PC-9 (cell line): ENCODE results near the gene SLC66A2. TPM values are rescaled to one million over a fixed set of nuclear protein-coding genes. Genes with fewer than 3 reads are reported as not detected.

Source experiments
- BruUV-seq: library from RNA; stranded (reverse); fragments of 400-500 nt; replicated peaks from 2 replicates; lab custom pipeline; 2021; lab: Mats Ljungman, UMichigan
- CTCF ChIA-PET: fragments of 300-600 bp; sonication (Branson Sonifier 250); formaldehyde crosslinking; loops from one replicate; lab custom pipeline; 2022; ENCODE audit warnings: antibody characterized with exemption; lab: Charles Lee
- POLR2A ChIA-PET: fragments of 300-600 bp; sonication (Branson Sonifier 250); formaldehyde crosslinking; loops from one replicate; lab custom pipeline; 2022; ENCODE audit warnings: antibody characterized with exemption; ENCODE audit not compliant: unreplicated experiment; lab: Charles Lee
- DNase-seq, 2 experiments: peaks; one replicate each; pipeline versions ENCODE4 v3.0.0 to v3.0.0-alpha.2; 2015 to 2022; ENCODE audit warnings: mixed read lengths in 1 of 2
- H2AFZ ChIP-seq: fragments of 200-600 bp; sonication (generic); 2 replicates; pipeline ENCODE4 v1.8.1; 2017; ENCODE audit warnings: antibody characterized with exemption
- H3F3A ChIP-seq: fragments of 200-600 bp; sonication (generic); 2 replicates; pipeline ENCODE4 v1.8.1; 2017; ENCODE audit warnings: antibody characterized with exemption, mild to moderate bottlenecking, low read depth; ENCODE audit not compliant: insufficient read depth
- H3K27ac ChIP-seq: fragments of 200-600 bp; sonication (generic); 2 replicates; pipeline ENCODE4 v1.6.1; 2016; ENCODE audit warnings: mixed run types
- H3K27me3 ChIP-seq: fragments of 200-600 bp; sonication (generic); 2 replicates; pipeline ENCODE4 v1.6.1; 2016; ENCODE audit warnings: low read depth, mixed run types; ENCODE audit not compliant: insufficient read depth
- H3K36me3 ChIP-seq: fragments of 200-600 bp; sonication (generic); 2 replicates; pipeline ENCODE4 v1.6.1; 2016; ENCODE audit warnings: low read depth, mixed run types
- H3K4me1 ChIP-seq: fragments of 200-600 bp; sonication (generic); replicated peaks from 2 replicates; pipeline ENCODE4 v1.6.1; 2016; ENCODE audit warnings: mixed run types; ENCODE audit not compliant: insufficient read depth
- H3K4me2 ChIP-seq: fragments of 200-600 bp; sonication (generic); 2 replicates; pipeline ENCODE4 v1.6.1; 2017; ENCODE audit warnings: mixed run types
- H3K4me3 ChIP-seq: fragments of 200-600 bp; sonication (generic); 2 replicates; pipeline ENCODE4 v1.6.1; 2016; ENCODE audit warnings: mixed run types
- H3K79me2 ChIP-seq: fragments of 200-600 bp; sonication (generic); 2 replicates; pipeline ENCODE4 v1.6.1; 2017; ENCODE audit warnings: low read depth, mixed run types
- H3K9me2 ChIP-seq: fragments of 200-600 bp; sonication (generic); 2 replicates; pipeline ENCODE4 v1.8.1; 2017; ENCODE audit warnings: mild to moderate bottlenecking; ENCODE audit not compliant: insufficient read depth
- H3K9me3 ChIP-seq: fragments of 200-600 bp; sonication (generic); 2 replicates; pipeline ENCODE4 v1.8.1; 2016; ENCODE audit warnings: low read depth; ENCODE audit not compliant: insufficient read depth
- H4K20me1 ChIP-seq: fragments of 200-600 bp; sonication (generic); 2 replicates; pipeline ENCODE4 v1.8.1; 2017; ENCODE audit not compliant: insufficient read depth
- EZH2 ChIP-seq: fragments of 200-600 bp; sonication (generic); IDR thresholded peaks from 2 replicates; pipeline ENCODE4 v1.8.0; 2017; ENCODE audit warnings: antibody characterized with exemption, low read depth
- intact Hi-C: fragments of 100-400 bp; cut with micrococcal nuclease; formaldehyde crosslinking; loops from one replicate; pipeline ENCODE4 v1.10.0; 2022; ENCODE audit not compliant: unreplicated experiment
- total RNA-seq: library from RNA; stranded (reverse); gene quantifications from 2 replicates; pipeline ENCODE4 v1.2.3, GENCODE V29; 2021
- TF ChIP-seq, protein P1 (sequence below): fragments of 200-600 bp; sonication (generic); conservative IDR thresholded peaks from 2 replicates; pipeline ENCODE4 v1.6.1; 2017; ENCODE audit warnings: mixed run types, antibody characterized with exemption, mild to moderate bottlenecking, moderate library complexity

The SLC66A2 gene
- total RNA-seq, 1 experiment from 2014 or later = 24.3 TPM

DNA sequence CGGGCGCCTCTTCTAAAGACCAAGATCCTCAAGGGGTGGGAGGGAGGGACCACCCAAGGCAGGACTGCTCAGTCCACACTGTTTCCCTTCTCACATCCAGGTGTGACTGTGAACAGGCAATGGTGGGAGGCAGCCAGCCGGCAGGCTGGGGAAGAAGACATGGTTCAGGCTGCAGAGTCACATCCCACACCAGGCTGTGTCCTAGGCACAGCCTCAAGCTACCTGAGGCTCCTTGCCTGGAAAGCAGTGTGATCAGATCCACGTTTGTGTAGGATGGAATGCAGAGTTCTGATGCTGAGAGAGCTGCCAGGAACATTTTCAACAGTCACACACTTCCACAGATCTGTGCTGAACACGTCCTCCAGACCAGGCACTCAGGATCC, 16.4 kb downstream of the SLC66A2 start:
- H3K36me3 ChIP-seq = peaks cover 3% of the 10 kb centered on the region

GRCh38 chr18:79934311-79935097, 16.9 kb downstream of the SLC66A2 start:
- Histone ChIP-seq H3F3A (no peaks in the 10 kb centered on the region), H3K4me2 (no peak overlapping the region), H3K27ac (no peak overlapping the region), H3K79me2 (no peaks in the 10 kb centered on the region), H3K4me1 (no peaks in the 10 kb centered on the region), H4K20me1 (0 out of 2 replicates have a peak, but pooled peaks cover 5% of the 10 kb centered on the region), H2AFZ (no peak overlapping the region), H3K4me3 (no peak overlapping the region), H3K9me2 (no peaks in the 10 kb centered on the region), H3K36me3 (peaks cover 8% of the 10 kb centered on the region), H3K9me3 (peaks cover 34% of the 10 kb centered on the region), H3K27me3 (no peaks in the 10 kb centered on the region)
- no TSS peak for BruUV-seq
- TF ChIP-seq, protein P1, sequence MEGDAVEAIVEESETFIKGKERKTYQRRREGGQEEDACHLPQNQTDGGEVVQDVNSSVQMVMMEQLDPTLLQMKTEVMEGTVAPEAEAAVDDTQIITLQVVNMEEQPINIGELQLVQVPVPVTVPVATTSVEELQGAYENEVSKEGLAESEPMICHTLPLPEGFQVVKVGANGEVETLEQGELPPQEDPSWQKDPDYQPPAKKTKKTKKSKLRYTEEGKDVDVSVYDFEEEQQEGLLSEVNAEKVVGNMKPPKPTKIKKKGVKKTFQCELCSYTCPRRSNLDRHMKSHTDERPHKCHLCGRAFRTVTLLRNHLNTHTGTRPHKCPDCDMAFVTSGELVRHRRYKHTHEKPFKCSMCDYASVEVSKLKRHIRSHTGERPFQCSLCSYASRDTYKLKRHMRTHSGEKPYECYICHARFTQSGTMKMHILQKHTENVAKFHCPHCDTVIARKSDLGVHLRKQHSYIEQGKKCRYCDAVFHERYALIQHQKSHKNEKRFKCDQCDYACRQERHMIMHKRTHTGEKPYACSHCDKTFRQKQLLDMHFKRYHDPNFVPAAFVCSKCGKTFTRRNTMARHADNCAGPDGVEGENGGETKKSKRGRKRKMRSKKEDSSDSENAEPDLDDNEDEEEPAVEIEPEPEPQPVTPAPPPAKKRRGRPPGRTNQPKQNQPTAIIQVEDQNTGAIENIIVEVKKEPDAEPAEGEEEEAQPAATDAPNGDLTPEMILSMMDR = no peak
- TF ChIP-seq EZH2 = no peak
- intact Hi-C loops = no loop called here
- CTCF ChIA-PET = no interaction called here
- DNase-seq = no peak
- POLR2A ChIA-PET = no interaction called here

More for the DNA sequence above, 16.4 kb downstream of the SLC66A2 start:
- 0 out of 2 replicates have a peak, but pooled peaks cover 5% of the 10 kb centered on the region for H4K20me1 ChIP-seq
- H3K27me3 ChIP-seq = no peaks in the 10 kb centered on the region
- no peaks in the 10 kb centered on the region for H3K4me1 ChIP-seq
- ChIA-PET POLR2A (no interaction called here), CTCF (no interaction called here)
- intact Hi-C loops = no loop called here
- no TSS peak for BruUV-seq
- no peak overlapping the region for H3K4me3 ChIP-seq
- peaks cover 29% of the 10 kb centered on the region; the same call in 1 of the 2 replicates for H3K9me3 ChIP-seq
- H3K9me2 ChIP-seq = no peaks in the 10 kb centered on the region
- H3K27ac ChIP-seq = no peak overlapping the region
- H3K4me2 ChIP-seq = no peak overlapping the region
- H3F3A ChIP-seq = no peaks in the 10 kb centered on the region
- DNase-seq = no peak
- TF ChIP-seq EZH2 = no peak
- TF ChIP-seq, protein P1 = no peak
- no peaks in the 10 kb centered on the region for H3K79me2 ChIP-seq
- H2AFZ ChIP-seq = no peak overlapping the region

DNA sequence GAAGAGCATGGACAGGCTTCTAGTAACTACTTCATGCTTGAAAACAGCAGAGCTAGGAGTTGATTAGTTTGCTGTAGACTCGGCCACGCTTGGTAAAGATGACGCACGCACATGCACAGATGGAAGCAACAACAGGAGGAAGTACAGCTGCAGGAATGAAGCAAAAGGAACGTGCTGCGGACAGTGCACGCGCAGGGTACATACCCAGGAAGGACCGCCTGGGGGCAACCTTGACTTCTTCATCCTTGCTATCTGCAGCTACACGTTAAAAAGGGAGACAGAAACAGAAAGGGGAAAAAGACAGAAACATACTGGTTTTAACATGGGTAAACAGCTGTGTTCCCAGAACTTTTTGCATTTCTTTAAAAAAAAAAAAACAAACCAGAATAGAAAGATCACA, 17.7 kb downstream of the SLC66A2 start:
- H3K4me3 ChIP-seq = no peak overlapping the region
- H3K27ac ChIP-seq = no peak overlapping the region
- peaks cover 14% of the 10 kb centered on the region for H3K36me3 ChIP-seq
- H3F3A ChIP-seq = no peaks in the 10 kb centered on the region
- H3K9me2 ChIP-seq = no peaks in the 10 kb centered on the region
- H2AFZ ChIP-seq = no peak overlapping the region
- no peaks in the 10 kb centered on the region for H4K20me1 ChIP-seq
- POLR2A ChIA-PET = no interaction called here
- no TSS peak for BruUV-seq
- TF ChIP-seq EZH2 = no peak
- TF ChIP-seq, protein P1 = no peak
- CTCF ChIA-PET = no interaction called here
- H3K27me3 ChIP-seq = no peaks in the 10 kb centered on the region
- no peaks in the 10 kb centered on the region for H3K4me1 ChIP-seq
- DNase-seq = no peak
- no peaks in the 10 kb centered on the region for H3K79me2 ChIP-seq
- intact Hi-C loops = no loop called here
- H3K9me3 ChIP-seq = peaks cover 38% of the 10 kb centered on the region
- no peak overlapping the region for H3K4me2 ChIP-seq
